ENCODE data around the gene KIF4A.

DNA sequence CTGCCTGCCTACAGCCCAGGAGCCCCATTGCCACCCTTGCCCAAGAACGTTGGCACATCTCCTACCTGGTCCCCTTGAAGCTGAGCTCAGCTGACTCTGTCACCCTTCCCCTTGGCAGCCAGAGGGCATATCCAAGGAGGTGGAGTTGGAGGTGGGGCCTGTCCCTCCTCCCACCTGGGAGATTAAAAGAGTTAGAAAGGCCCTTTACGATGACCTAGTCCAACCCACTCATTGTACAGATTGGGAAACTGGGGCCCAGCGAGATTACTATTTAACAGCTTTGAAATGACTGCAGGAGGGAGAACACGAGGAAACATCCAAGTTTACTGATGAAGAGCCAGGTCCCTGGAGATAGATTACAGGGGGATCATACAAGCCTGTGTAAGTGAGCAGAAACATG lies 29.8 kb upstream of the KIF4A start, which contains the start of gene P2RY4:
- TF ChIP-seq, protein P1, sequence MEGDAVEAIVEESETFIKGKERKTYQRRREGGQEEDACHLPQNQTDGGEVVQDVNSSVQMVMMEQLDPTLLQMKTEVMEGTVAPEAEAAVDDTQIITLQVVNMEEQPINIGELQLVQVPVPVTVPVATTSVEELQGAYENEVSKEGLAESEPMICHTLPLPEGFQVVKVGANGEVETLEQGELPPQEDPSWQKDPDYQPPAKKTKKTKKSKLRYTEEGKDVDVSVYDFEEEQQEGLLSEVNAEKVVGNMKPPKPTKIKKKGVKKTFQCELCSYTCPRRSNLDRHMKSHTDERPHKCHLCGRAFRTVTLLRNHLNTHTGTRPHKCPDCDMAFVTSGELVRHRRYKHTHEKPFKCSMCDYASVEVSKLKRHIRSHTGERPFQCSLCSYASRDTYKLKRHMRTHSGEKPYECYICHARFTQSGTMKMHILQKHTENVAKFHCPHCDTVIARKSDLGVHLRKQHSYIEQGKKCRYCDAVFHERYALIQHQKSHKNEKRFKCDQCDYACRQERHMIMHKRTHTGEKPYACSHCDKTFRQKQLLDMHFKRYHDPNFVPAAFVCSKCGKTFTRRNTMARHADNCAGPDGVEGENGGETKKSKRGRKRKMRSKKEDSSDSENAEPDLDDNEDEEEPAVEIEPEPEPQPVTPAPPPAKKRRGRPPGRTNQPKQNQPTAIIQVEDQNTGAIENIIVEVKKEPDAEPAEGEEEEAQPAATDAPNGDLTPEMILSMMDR (IDR thresholded peaks at IDR 0.05): no peak
- TF ChIP-seq POLR2AphosphoS5 (IDR thresholded peaks at IDR 0.05) (no peak), POLR2A (IDR thresholded peaks at IDR 0.05) (no peak)

All from gastroesophageal sphincter (tissue), 3 donors.